ENCODE data around the gene NUDT5. TPM values are rescaled to one million over a fixed set of nuclear protein-coding genes. Genes with fewer than 3 reads are reported as not detected.

NUDT5 gene
- total RNA-seq, 2 experiments from 2014 or later, result 55.7 to 105 TPM

DNA sequence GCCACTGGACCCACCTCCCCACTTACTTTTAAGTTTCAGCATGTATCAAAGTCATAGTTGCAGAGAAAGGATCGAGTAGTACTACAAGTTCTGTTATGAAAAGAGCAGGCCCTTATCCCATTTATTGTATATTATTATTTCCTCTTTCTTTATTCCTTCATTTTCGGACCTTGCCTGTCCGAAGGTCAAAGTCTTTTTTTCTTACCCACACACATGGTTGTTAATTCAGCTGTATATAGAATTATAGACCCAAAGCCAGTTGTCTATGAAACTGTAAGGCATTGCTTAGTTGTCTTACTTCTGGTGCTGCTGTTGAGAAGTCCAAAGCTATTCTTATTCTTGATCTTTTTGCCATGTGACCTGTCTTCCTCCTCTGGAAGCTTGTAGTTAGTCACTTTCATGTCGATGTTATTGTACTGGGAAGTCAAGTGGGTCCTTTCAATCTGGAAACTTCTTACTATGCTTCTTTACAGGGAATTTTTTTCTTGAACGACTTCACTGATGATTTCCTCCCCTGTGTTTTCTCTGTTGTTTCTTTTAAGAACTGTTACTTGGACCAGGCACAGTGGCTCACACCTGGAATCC lies 8.3 kb downstream of the NUDT5 start:
- H3K4me2 ChIP-seq (ENCODE audit: low read length), result no peak overlapping the region
- TF ChIP-seq, protein P1, sequence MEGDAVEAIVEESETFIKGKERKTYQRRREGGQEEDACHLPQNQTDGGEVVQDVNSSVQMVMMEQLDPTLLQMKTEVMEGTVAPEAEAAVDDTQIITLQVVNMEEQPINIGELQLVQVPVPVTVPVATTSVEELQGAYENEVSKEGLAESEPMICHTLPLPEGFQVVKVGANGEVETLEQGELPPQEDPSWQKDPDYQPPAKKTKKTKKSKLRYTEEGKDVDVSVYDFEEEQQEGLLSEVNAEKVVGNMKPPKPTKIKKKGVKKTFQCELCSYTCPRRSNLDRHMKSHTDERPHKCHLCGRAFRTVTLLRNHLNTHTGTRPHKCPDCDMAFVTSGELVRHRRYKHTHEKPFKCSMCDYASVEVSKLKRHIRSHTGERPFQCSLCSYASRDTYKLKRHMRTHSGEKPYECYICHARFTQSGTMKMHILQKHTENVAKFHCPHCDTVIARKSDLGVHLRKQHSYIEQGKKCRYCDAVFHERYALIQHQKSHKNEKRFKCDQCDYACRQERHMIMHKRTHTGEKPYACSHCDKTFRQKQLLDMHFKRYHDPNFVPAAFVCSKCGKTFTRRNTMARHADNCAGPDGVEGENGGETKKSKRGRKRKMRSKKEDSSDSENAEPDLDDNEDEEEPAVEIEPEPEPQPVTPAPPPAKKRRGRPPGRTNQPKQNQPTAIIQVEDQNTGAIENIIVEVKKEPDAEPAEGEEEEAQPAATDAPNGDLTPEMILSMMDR (conservative IDR thresholded peaks at IDR 0.05; ENCODE audit: low read length), result no peak
- no peak for TF ChIP-seq EZH2phosphoT487 (IDR thresholded peaks at IDR 0.05; ENCODE audit: borderline replicate concordance, low read depth, low read length)
- ChIA-PET CTCF (ENCODE audit: unreplicated experiment) (no interaction called here), POLR2A (interaction anchor here (0.6 kb wide), 1 partner anchor 23 kb away, joined by 5 read pairs; no protein-coding TSS in a partner anchor)
- intact Hi-C loops (cut with micrococcal nuclease; ENCODE audit: unreplicated experiment), result no loop called here
- DNase-seq (ENCODE audit: low spot score), result no peak
- H3K79me2 ChIP-seq (ENCODE audit: insufficient read depth, low read depth, low read length), result peaks cover 39% of the 10 kb centered on the region; the same call in 1 of the 2 replicates
- H2AFZ ChIP-seq (ENCODE audit: low read length), result no peak overlapping the region
- BruUV-seq (replicated peaks), result no TSS peak
- peaks cover 57% of the 10 kb centered on the region for H3K36me3 ChIP-seq (ENCODE audit: insufficient read depth, low read length)
- H3K4me1 ChIP-seq (ENCODE audit: insufficient read depth, low read length, poor library complexity, severe bottlenecking), result peaks cover 8% of the 10 kb centered on the region
- H4K20me1 ChIP-seq (ENCODE audit: insufficient read depth, low read length), result no peaks in the 10 kb centered on the region
- H3K4me3 ChIP-seq (ENCODE audit: low read depth, low read length, poor library complexity, severe bottlenecking), result no peak overlapping the region
- H3K27ac ChIP-seq (ENCODE audit: low read depth, low read length, poor library complexity, severe bottlenecking), result no peak overlapping the region
- no peaks in the 10 kb centered on the region for H3K9me2 ChIP-seq (ENCODE audit: insufficient read depth, low read length)
- H3K9me3 ChIP-seq (ENCODE audit: low read length), result no peaks in the 10 kb centered on the region

DNA sequence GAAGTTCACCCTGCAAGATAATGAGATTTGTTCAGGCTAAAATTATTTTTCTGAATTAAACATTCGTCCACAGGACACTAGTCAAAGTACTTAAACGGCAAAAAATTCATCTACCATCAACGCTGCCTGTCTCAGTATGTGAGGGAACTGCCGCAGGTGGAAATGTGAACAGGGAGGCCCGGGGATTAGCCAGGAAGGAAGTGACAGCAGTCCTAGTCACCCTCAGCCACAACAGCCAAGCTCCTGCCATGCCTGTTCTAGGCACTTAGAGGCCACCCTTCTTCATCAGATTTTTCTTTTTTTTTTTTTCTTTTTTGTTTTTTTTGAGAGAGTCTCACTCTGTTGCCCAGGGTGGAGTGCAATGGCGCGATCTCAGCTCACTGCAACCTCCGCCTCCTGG lies 9.4 kb downstream of the NUDT5 start:
- no peaks in the 10 kb centered on the region for H4K20me1 ChIP-seq (ENCODE audit: insufficient read depth, low read length)
- H2AFZ ChIP-seq (ENCODE audit: low read length), result no peak overlapping the region
- H3K4me1 ChIP-seq (ENCODE audit: insufficient read depth, low read length, poor library complexity, severe bottlenecking), result no peaks in the 10 kb centered on the region
- H3K4me3 ChIP-seq (ENCODE audit: low read depth, low read length, poor library complexity, severe bottlenecking), result no peak overlapping the region
- no peak overlapping the region for H3K4me2 ChIP-seq (ENCODE audit: low read length)
- TF ChIP-seq EZH2phosphoT487 (IDR thresholded peaks at IDR 0.05; ENCODE audit: borderline replicate concordance, low read depth, low read length), result no peak
- TF ChIP-seq, protein P1 (conservative IDR thresholded peaks at IDR 0.05; ENCODE audit: low read length), result no peak
- BruUV-seq (replicated peaks), result no TSS peak
- intact Hi-C loops (cut with micrococcal nuclease; ENCODE audit: unreplicated experiment), result no loop called here
- peaks cover 56% of the 10 kb centered on the region for H3K36me3 ChIP-seq (ENCODE audit: insufficient read depth, low read length)
- ChIA-PET CTCF (ENCODE audit: unreplicated experiment) (no interaction called here), POLR2A (interaction anchor here (0.6 to 0.8 kb wide), 2 partner anchors 157 to 358 kb away, joined by 4 to 5 read pairs; no protein-coding TSS in a partner anchor)
- DNase-seq (ENCODE audit: low spot score), result no peak
- no peaks in the 10 kb centered on the region for H3K9me2 ChIP-seq (ENCODE audit: insufficient read depth, low read length)
- H3K27ac ChIP-seq (ENCODE audit: low read depth, low read length, poor library complexity, severe bottlenecking), result no peak overlapping the region
- no peaks in the 10 kb centered on the region for H3K9me3 ChIP-seq (ENCODE audit: low read length)
- peaks cover 28% of the 10 kb centered on the region; the same call in 1 of the 2 replicates for H3K79me2 ChIP-seq (ENCODE audit: insufficient read depth, low read depth, low read length)

DNA sequence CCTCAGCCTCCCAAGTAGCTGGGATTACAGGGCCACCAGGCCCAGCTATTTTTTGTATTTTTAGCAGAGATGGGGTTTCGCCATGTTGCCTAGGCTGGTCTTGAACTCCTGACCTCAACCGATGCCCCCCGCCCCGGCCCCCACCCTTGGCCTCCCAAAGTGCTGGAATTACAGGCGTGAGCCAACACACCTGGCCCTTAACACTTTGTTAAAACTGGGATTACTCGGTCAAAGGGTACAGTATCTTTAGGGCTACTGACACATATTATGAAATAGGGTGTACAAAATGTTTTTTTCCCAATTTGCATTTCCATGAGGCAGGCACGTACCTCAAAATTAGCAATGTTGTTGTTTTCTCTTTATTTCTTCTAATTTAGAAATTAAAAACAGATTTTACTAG lies 11.5 kb downstream of the NUDT5 start:
- Histone ChIP-seq H3K4me3 (ENCODE audit: low read depth, low read length, poor library complexity, severe bottlenecking) (no peak overlapping the region), H3K36me3 (ENCODE audit: insufficient read depth, low read length) (peaks cover 77% of the 10 kb centered on the region), H4K20me1 (ENCODE audit: insufficient read depth, low read length) (no peaks in the 10 kb centered on the region), H3K4me2 (ENCODE audit: low read length) (no peak overlapping the region), H3K4me1 (ENCODE audit: insufficient read depth, low read length, poor library complexity, severe bottlenecking) (peaks cover 6% of the 10 kb centered on the region), H3K9me3 (ENCODE audit: low read length) (no peaks in the 10 kb centered on the region), H3K9me2 (ENCODE audit: insufficient read depth, low read length) (no peaks in the 10 kb centered on the region), H3K79me2 (ENCODE audit: insufficient read depth, low read depth, low read length) (peaks cover 11% of the 10 kb centered on the region; the same call in 1 of the 2 replicates), H3K27ac (ENCODE audit: low read depth, low read length, poor library complexity, severe bottlenecking) (no peak overlapping the region), H2AFZ (ENCODE audit: low read length) (no peak overlapping the region)
- POLR2A ChIA-PET, result interaction anchor here (1.2 to 1.3 kb wide), 2 partner anchors 11 to 12 kb away, joined by 4 to 6 read pairs; partner anchors contain the start of genes CDC123 and NUDT5
- CTCF ChIA-PET (ENCODE audit: unreplicated experiment), result no interaction called here
- no peak for DNase-seq (ENCODE audit: low spot score)
- no TSS peak for BruUV-seq (replicated peaks)
- intact Hi-C loops (cut with micrococcal nuclease; ENCODE audit: unreplicated experiment), result no loop called here
- TF ChIP-seq, protein P1 (conservative IDR thresholded peaks at IDR 0.05; ENCODE audit: low read length), result no peak

Data from OCI-LY7 (cell line).